Hepatocyte (in vitro differentiated cells): ENCODE data around the gene PSMC5. TPM values are rescaled to one million over a fixed set of nuclear protein-coding genes. Genes with fewer than 3 reads are reported as not detected.
"Not testable (repeated sequence)": the region's sequence is repeated elsewhere in the genome, so short reads cannot be mapped to it uniquely, and the experiment has no call there.

Experiments
- DNase-seq: peaks from one replicate; pipeline ENCODE4 v3.0.0-alpha.2; 2016; ENCODE audit warnings: low spot score
- H2AFZ ChIP-seq: fragments of 200-600 bp; sonication (generic); 2 replicates; pipeline ENCODE4 v1.6.0; 2016; ENCODE audit warnings: antibody characterized with exemption, mild to moderate bottlenecking
- H3K27ac ChIP-seq: fragments of 200-600 bp; sonication (generic); 2 replicates; pipeline ENCODE4 v1.5.1; 2016; ENCODE audit warnings: mild to moderate bottlenecking
- H3K27me3 ChIP-seq: fragments of 200-600 bp; sonication (generic); 2 replicates; pipeline ENCODE4 v1.6.1; 2016
- H3K36me3 ChIP-seq: fragments of 200-600 bp; sonication (generic); replicated peaks from 2 replicates; pipeline ENCODE4 v1.5.1; 2016; ENCODE audit warnings: low read depth; ENCODE audit not compliant: insufficient read depth
- H3K4me1 ChIP-seq: fragments of 200-600 bp; sonication (generic); 2 replicates; pipeline ENCODE4 v1.5.1; 2016; ENCODE audit warnings: mild to moderate bottlenecking, moderate library complexity; ENCODE audit not compliant: insufficient read depth
- H3K4me2 ChIP-seq: fragments of 200-600 bp; sonication (generic); 2 replicates; pipeline ENCODE4 v1.6.0; 2016
- H3K4me3 ChIP-seq: fragments of 200-600 bp; sonication (generic); 2 replicates; pipeline ENCODE4 v1.5.1; 2016; ENCODE audit warnings: mild to moderate bottlenecking
- H3K79me2 ChIP-seq: fragments of 200-600 bp; sonication (generic); 2 replicates; pipeline ENCODE4 v1.6.0; 2017; ENCODE audit warnings: mild to moderate bottlenecking
- H3K9me2 ChIP-seq: fragments of 200-600 bp; sonication (generic); replicated peaks from 2 replicates; pipeline ENCODE4 v1.6.0; 2017; ENCODE audit warnings: mild to moderate bottlenecking; ENCODE audit not compliant: insufficient read depth
- H3K9me3 ChIP-seq: fragments of 200-600 bp; sonication (generic); 2 replicates; pipeline ENCODE4 v1.5.1; 2016; ENCODE audit warnings: low read depth, mild to moderate bottlenecking
- H4K20me1 ChIP-seq: fragments of 200-600 bp; sonication (generic); 2 replicates; pipeline ENCODE4 v1.6.0; 2016; ENCODE audit warnings: mild to moderate bottlenecking; ENCODE audit not compliant: insufficient read depth, poor library complexity, severe bottlenecking
- CTCF ChIP-seq: fragments of 200-600 bp; sonication (generic); IDR thresholded peaks from 2 replicates; pipeline ENCODE4 v1.5.1; 2016; ENCODE audit warnings: antibody characterized with exemption, mild to moderate bottlenecking; ENCODE audit not compliant: poor library complexity
- EZH2 ChIP-seq: fragments of 200-600 bp; sonication (generic); IDR thresholded peaks from 2 replicates; pipeline ENCODE4 v1.6.1; 2016; ENCODE audit warnings: antibody characterized with exemption, mild to moderate bottlenecking, borderline replicate concordance
- EZH2phosphoT487 ChIP-seq: fragments of 200-600 bp; sonication (generic); IDR thresholded peaks from one replicate; pipeline ENCODE4 v1.6.1; 2018; ENCODE audit warnings: antibody characterized with exemption, mild to moderate bottlenecking, low read depth, moderate library complexity; ENCODE audit not compliant: unreplicated experiment, severe bottlenecking
- whole genome bisulfite sequencing: methylation state at CpG from one replicate; pipeline ENCODE4 v1.1.6; 2016; ENCODE audit warnings: low lambda C conversion rate; ENCODE audit errors: missing lambda C conversion rate; 5-methylcytosine and 5-hydroxymethylcytosine counted together
- polyA plus RNA-seq: library from polyadenylated mRNA; unstranded; fragments of >200 nt; fragmentation: Nextera tagmentation; extraction: Ambion mirVana; gene quantifications from 2 replicates; pipeline ENCODE4 v1.2.1, GENCODE V29; 2016
- total RNA-seq: library from RNA; depleted of rRNA; stranded (reverse); fragments of >200 nt; gene quantifications from 2 replicates; pipeline ENCODE4 v1.2.3, GENCODE V29; 2014

Gene PSMC5
- total and polyA plus RNA-seq, 2 experiments from 2014 or later: 46.6 to 132 TPM

DNA sequence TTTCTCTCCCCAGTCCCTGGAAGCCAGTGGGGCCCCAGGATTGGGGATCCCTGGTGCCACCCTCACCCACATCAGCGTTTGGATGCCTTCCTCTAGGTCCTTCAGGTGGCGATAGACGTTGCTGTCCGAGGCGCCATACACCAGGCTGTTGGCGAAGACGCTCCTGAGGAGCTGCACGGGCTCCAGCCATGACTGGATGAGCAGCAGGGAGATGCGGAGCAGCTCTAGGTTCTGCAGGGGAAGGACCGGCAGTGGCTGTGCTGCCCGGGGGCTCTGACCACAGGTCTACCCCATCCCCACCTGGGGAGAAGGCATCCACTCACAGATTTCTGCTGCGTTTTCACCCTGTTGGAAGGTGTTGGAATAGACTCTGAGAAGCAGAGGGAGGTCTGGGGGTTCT is 53.5 kb downstream of the PSMC5 start:
- no peaks in the 10 kb centered on the region for H3K9me2 ChIP-seq
- 85% methylated on average over 12 of the region's 12 CpGs for WGBS
- no peak overlapping the region for H3K27ac ChIP-seq
- H3K4me3 ChIP-seq: no peak overlapping the region
- no peaks in the 10 kb centered on the region for H4K20me1 ChIP-seq
- H3K27me3 ChIP-seq: no peaks in the 10 kb centered on the region
- no peak for DNase-seq
- no peak overlapping the region for H3K4me2 ChIP-seq
- no peaks in the 10 kb centered on the region for H3K4me1 ChIP-seq
- no peaks in the 10 kb centered on the region for H3K9me3 ChIP-seq
- TF ChIP-seq EZH2 (no peak), EZH2phosphoT487 (no peak), CTCF (no peak)
- H2AFZ ChIP-seq: no peak overlapping the region
- H3K79me2 ChIP-seq: no peaks in the 10 kb centered on the region
- no peaks in the 10 kb centered on the region for H3K36me3 ChIP-seq

DNA sequence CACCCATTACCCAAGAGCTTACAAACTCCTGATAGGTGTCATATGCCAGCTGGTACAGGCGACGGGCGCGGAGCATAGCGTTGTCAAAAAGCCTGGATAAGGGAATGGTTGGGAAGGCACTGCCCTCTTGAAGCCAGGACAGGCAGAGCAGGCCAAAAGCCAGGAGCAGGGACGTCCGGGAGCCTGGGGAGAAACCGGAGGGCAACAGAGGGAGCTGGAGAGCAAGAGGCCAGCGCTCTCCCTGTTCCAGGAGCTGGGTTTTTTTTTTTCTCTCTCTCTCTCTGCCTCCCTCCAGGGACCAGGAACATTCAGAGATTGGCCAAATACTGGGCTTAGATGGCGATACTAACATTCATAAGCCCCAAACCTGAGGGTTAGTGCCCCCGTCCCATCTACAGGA is 54.1 kb downstream of the PSMC5 start:
- 44% methylated on average over 11 of the region's 11 CpGs for WGBS
- H3K9me3 ChIP-seq, H3K27me3 ChIP-seq, H2AFZ ChIP-seq, H3K4me1 ChIP-seq, H3K4me2 ChIP-seq, DNase-seq, H3K36me3 ChIP-seq, H3K9me2 ChIP-seq, H3K27ac ChIP-seq, H4K20me1 ChIP-seq, H3K4me3 ChIP-seq, H3K79me2 ChIP-seq: not testable (repeated sequence)

Other genes starting within 250 kb of the PSMC5 start
- gene TACO1, start 226.5 kb upstream of the PSMC5 start, total RNA-seq: 17.0 and 20.2 TPM in 2 replicates
- gene TACO1, start 226.5 kb upstream of the PSMC5 start, polyA plus RNA-seq: 23.8 and 32.2 TPM in 2 replicates
- 13.4 and 15.6 TPM in 2 replicates for gene MAP3K3, start 205.0 kb upstream of the PSMC5 start, total RNA-seq
- gene MAP3K3, start 205.0 kb upstream of the PSMC5 start, polyA plus RNA-seq: 15.3 and 15.5 TPM in 2 replicates
- gene LIMD2, start 127.3 kb upstream of the PSMC5 start, total RNA-seq: 14.5 and 20.7 TPM in 2 replicates
- gene LIMD2, start 127.3 kb upstream of the PSMC5 start, polyA plus RNA-seq: 31.1 and 35.3 TPM in 2 replicates
- gene STRADA, start 85.6 kb upstream of the PSMC5 start, total RNA-seq: 15.3 and 19.9 TPM in 2 replicates
- 24.4 and 27.6 TPM in 2 replicates for gene STRADA, start 85.6 kb upstream of the PSMC5 start, polyA plus RNA-seq
- gene CCDC47, start 53.8 kb upstream of the PSMC5 start, total RNA-seq: 79.6 and 82.7 TPM in 2 replicates
- 60.1 and 77.8 TPM in 2 replicates for gene CCDC47, start 53.8 kb upstream of the PSMC5 start, polyA plus RNA-seq
- 67.6 and 79.9 TPM in 2 replicates for gene DDX42, start 53.3 kb upstream of the PSMC5 start, total RNA-seq
- gene DDX42, start 53.3 kb upstream of the PSMC5 start, polyA plus RNA-seq: 31.1 and 36.4 TPM in 2 replicates
- gene FTSJ3, start 232 bp downstream of the PSMC5 start, total RNA-seq: 27.0 and 28.5 TPM in 2 replicates
- gene FTSJ3, start 232 bp downstream of the PSMC5 start, polyA plus RNA-seq: 28.5 and 30.0 TPM in 2 replicates
- 55.5 and 65.7 TPM in 2 replicates for gene SMARCD2, start 15.3 kb downstream of the PSMC5 start, total RNA-seq
- 46.0 and 52.9 TPM in 2 replicates for gene SMARCD2, start 15.3 kb downstream of the PSMC5 start, polyA plus RNA-seq
- 1.4 and 2.8 TPM in 2 replicates for gene CSH2, start 46.2 kb downstream of the PSMC5 start, total RNA-seq
- gene CSH2, start 46.2 kb downstream of the PSMC5 start, polyA plus RNA-seq: 0.84 TPM in 1 of 2 replicates, not detected in the other
- not detected in 2 replicates for gene GH2, start 54.5 kb downstream of the PSMC5 start, total RNA-seq
- gene GH2, start 54.5 kb downstream of the PSMC5 start, polyA plus RNA-seq: 1.8 TPM in 1 of 2 replicates, not detected in the other
- gene CSH1, start 69.1 kb downstream of the PSMC5 start, total RNA-seq: 0.92 and 1.1 TPM in 2 replicates
- 0.26 TPM in 1 of 2 replicates, not detected in the other for gene CSH1, start 69.1 kb downstream of the PSMC5 start, polyA plus RNA-seq
- gene CSHL1, start 83.8 kb downstream of the PSMC5 start, total RNA-seq: not detected in 2 replicates
- not detected in 2 replicates for gene CSHL1, start 83.8 kb downstream of the PSMC5 start, polyA plus RNA-seq
- not detected in 2 replicates for gene GH1, start 91.4 kb downstream of the PSMC5 start, total RNA-seq
- not detected in 2 replicates for gene GH1, start 91.4 kb downstream of the PSMC5 start, polyA plus RNA-seq
- 0.57 TPM in 1 of 2 replicates, not detected in the other for gene CD79B, start 104.9 kb downstream of the PSMC5 start, total RNA-seq
- 1.2 TPM in 2 replicates for gene CD79B, start 104.9 kb downstream of the PSMC5 start, polyA plus RNA-seq
- gene SCN4A, start 145.5 kb downstream of the PSMC5 start, total RNA-seq: under 0.01 and 0.07 TPM in 2 replicates
- not detected in 2 replicates for gene SCN4A, start 145.5 kb downstream of the PSMC5 start, polyA plus RNA-seq
- gene PRR29, start 170.9 kb downstream of the PSMC5 start, total RNA-seq: 0.13 and 0.36 TPM in 2 replicates
- 0.62 and 1.4 TPM in 2 replicates for gene PRR29, start 170.9 kb downstream of the PSMC5 start, polyA plus RNA-seq
- gene ICAM2, start 193.2 kb downstream of the PSMC5 start, total RNA-seq: 6.0 and 8.4 TPM in 2 replicates
- gene ICAM2, start 193.2 kb downstream of the PSMC5 start, polyA plus RNA-seq: 2.7 and 3.4 TPM in 2 replicates